HL-60 (cell line): Measurements from ENCODE around the gene PLCB1.

Experiments used
- DNase-seq, 2 experiments: peaks; one replicate each; pipeline ENCODE4 v3.0.0-alpha.2; 2010 to 2020; ENCODE audit warnings: low read depth in 1 of 2, low spot score in 1 of 2
- H3K27ac ChIP-seq: fragments of 250-450 bp; sonication (Bioruptor Pico); replicated peaks from 2 replicates; pipeline ENCODE4 v1.5.1; 2020; ENCODE audit warnings: mild to moderate bottlenecking, moderate library complexity
- H3K27me3 ChIP-seq: fragments of 250-450 bp; sonication (Bioruptor Pico); 2 replicates; pipeline ENCODE4 v1.5.1; 2021; ENCODE audit warnings: mild to moderate bottlenecking, moderate library complexity; ENCODE audit not compliant: insufficient read depth, poor library complexity, severe bottlenecking
- H3K4me3 ChIP-seq: replicated peaks from 2 replicates; pipeline ENCODE4 v1.5.1; 2011; ENCODE audit warnings: mild to moderate bottlenecking, control low read depth, low read length; ENCODE audit not compliant: insufficient read depth
- GABPA ChIP-seq: IDR thresholded peaks from 2 replicates; pipeline ENCODE4 v1.6.1; 2012; ENCODE audit warnings: low read depth
- POLR2AphosphoS5 ChIP-seq: IDR thresholded peaks from 2 replicates; pipeline ENCODE4 v1.6.1; 2012; ENCODE audit warnings: low read depth
- SPI1 ChIP-seq: IDR thresholded peaks from 2 replicates; pipeline ENCODE4 v1.6.1; 2012; ENCODE audit warnings: low read depth, mild to moderate bottlenecking, borderline replicate concordance
- TF ChIP-seq, protein P1 (sequence below): IDR thresholded peaks from one replicate; pipeline ENCODE4 v1.5.1; 2011; ENCODE audit warnings: low read length, control low read depth, inconsistent platforms; ENCODE audit not compliant: insufficient read depth
- TF ChIP-seq, protein P2 (sequence below): IDR thresholded peaks from 2 replicates; pipeline ENCODE4 v1.6.1; 2012; ENCODE audit warnings: low read depth; ENCODE audit not compliant: insufficient replicate concordance

PLCB1 gene

GRCh38 chr20:8837396-8837795 is 705.3 kb downstream of the PLCB1 start:
- no peak overlapping the region for H3K4me3 ChIP-seq
- H3K27ac ChIP-seq = no peak overlapping the region
- TF ChIP-seq, protein P1, sequence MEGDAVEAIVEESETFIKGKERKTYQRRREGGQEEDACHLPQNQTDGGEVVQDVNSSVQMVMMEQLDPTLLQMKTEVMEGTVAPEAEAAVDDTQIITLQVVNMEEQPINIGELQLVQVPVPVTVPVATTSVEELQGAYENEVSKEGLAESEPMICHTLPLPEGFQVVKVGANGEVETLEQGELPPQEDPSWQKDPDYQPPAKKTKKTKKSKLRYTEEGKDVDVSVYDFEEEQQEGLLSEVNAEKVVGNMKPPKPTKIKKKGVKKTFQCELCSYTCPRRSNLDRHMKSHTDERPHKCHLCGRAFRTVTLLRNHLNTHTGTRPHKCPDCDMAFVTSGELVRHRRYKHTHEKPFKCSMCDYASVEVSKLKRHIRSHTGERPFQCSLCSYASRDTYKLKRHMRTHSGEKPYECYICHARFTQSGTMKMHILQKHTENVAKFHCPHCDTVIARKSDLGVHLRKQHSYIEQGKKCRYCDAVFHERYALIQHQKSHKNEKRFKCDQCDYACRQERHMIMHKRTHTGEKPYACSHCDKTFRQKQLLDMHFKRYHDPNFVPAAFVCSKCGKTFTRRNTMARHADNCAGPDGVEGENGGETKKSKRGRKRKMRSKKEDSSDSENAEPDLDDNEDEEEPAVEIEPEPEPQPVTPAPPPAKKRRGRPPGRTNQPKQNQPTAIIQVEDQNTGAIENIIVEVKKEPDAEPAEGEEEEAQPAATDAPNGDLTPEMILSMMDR = no peak
- TF ChIP-seq, protein P2, sequence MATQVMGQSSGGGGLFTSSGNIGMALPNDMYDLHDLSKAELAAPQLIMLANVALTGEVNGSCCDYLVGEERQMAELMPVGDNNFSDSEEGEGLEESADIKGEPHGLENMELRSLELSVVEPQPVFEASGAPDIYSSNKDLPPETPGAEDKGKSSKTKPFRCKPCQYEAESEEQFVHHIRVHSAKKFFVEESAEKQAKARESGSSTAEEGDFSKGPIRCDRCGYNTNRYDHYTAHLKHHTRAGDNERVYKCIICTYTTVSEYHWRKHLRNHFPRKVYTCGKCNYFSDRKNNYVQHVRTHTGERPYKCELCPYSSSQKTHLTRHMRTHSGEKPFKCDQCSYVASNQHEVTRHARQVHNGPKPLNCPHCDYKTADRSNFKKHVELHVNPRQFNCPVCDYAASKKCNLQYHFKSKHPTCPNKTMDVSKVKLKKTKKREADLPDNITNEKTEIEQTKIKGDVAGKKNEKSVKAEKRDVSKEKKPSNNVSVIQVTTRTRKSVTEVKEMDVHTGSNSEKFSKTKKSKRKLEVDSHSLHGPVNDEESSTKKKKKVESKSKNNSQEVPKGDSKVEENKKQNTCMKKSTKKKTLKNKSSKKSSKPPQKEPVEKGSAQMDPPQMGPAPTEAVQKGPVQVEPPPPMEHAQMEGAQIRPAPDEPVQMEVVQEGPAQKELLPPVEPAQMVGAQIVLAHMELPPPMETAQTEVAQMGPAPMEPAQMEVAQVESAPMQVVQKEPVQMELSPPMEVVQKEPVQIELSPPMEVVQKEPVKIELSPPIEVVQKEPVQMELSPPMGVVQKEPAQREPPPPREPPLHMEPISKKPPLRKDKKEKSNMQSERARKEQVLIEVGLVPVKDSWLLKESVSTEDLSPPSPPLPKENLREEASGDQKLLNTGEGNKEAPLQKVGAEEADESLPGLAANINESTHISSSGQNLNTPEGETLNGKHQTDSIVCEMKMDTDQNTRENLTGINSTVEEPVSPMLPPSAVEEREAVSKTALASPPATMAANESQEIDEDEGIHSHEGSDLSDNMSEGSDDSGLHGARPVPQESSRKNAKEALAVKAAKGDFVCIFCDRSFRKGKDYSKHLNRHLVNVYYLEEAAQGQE = no peak
- TF ChIP-seq POLR2AphosphoS5 = no peak
- no peak for TF ChIP-seq GABPA
- no peak for TF ChIP-seq SPI1
- H3K27me3 ChIP-seq = no peaks in the 10 kb centered on the region
- DNase-seq = no peak

- Histone ChIP-seq H3K4me3 (no peak overlapping the region), H3K27ac (no peak overlapping the region), H3K27me3 (no peaks in the 10 kb centered on the region)
- DNase-seq = no peak
- TF ChIP-seq GABPA = no peak
- TF ChIP-seq POLR2AphosphoS5 = no peak
- TF ChIP-seq, protein P2 = no peak
- no peak for TF ChIP-seq SPI1
- TF ChIP-seq, protein P1 = no peak
Measured at GRCh38 chr20:8842525-8842924, 710.5 kb downstream of the PLCB1 start.

DNA sequence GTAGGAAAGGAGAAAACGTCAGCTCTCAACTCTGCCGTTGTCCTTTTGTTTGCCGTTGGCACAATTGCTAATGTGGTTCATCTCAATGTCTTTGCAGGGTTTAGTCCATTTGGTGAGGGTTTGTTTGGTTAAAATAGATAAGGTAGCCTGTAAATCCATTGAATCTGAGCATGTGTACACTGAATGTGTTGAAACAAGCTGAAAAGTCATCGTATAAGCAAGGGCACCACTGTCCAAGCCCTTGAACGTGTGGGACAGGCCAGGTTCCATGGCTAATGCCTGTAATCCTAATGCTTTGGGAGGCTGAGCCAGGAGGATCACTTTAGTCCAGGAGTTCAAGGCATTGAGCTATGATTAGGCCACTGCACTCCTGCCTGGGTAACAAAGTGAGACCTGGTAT is 712.1 kb downstream of the PLCB1 start:
- no peaks in the 10 kb centered on the region for H3K27me3 ChIP-seq
- TF ChIP-seq, protein P2 = no peak
- TF ChIP-seq SPI1 (no peak), GABPA (no peak), POLR2AphosphoS5 (no peak)
- TF ChIP-seq, protein P1 = no peak
- no peak overlapping the region for H3K27ac ChIP-seq
- no peak for DNase-seq
- no peak overlapping the region for H3K4me3 ChIP-seq
